PC-9 (cell line): ENCODE results near the gene PIK3R5. TPM values are rescaled to one million over a fixed set of nuclear protein-coding genes. Genes with fewer than 3 reads are reported as not detected.

Experiments
- BruUV-seq: library from RNA; stranded (reverse); fragments of 400-500 nt; replicated peaks from 2 replicates; lab custom pipeline; 2021; lab: Mats Ljungman, UMichigan
- CTCF ChIA-PET: fragments of 300-600 bp; sonication (Branson Sonifier 250); formaldehyde crosslinking; loops from one replicate; lab custom pipeline; 2022; ENCODE audit warnings: antibody characterized with exemption; lab: Charles Lee
- POLR2A ChIA-PET: fragments of 300-600 bp; sonication (Branson Sonifier 250); formaldehyde crosslinking; loops from one replicate; lab custom pipeline; 2022; ENCODE audit warnings: antibody characterized with exemption; ENCODE audit not compliant: unreplicated experiment; lab: Charles Lee
- DNase-seq, 2 experiments: peaks; one replicate each; pipeline versions ENCODE4 v3.0.0 to v3.0.0-alpha.2; 2015 to 2022; ENCODE audit warnings: mixed read lengths in 1 of 2
- H2AFZ ChIP-seq: fragments of 200-600 bp; sonication (generic); 2 replicates; pipeline ENCODE4 v1.8.1; 2017; ENCODE audit warnings: antibody characterized with exemption
- H3F3A ChIP-seq: fragments of 200-600 bp; sonication (generic); 2 replicates; pipeline ENCODE4 v1.8.1; 2017; ENCODE audit warnings: antibody characterized with exemption, mild to moderate bottlenecking, low read depth; ENCODE audit not compliant: insufficient read depth
- H3K27ac ChIP-seq: fragments of 200-600 bp; sonication (generic); 2 replicates; pipeline ENCODE4 v1.6.1; 2016; ENCODE audit warnings: mixed run types
- H3K27me3 ChIP-seq: fragments of 200-600 bp; sonication (generic); 2 replicates; pipeline ENCODE4 v1.6.1; 2016; ENCODE audit warnings: low read depth, mixed run types; ENCODE audit not compliant: insufficient read depth
- H3K36me3 ChIP-seq: fragments of 200-600 bp; sonication (generic); 2 replicates; pipeline ENCODE4 v1.6.1; 2016; ENCODE audit warnings: low read depth, mixed run types
- H3K4me1 ChIP-seq: fragments of 200-600 bp; sonication (generic); replicated peaks from 2 replicates; pipeline ENCODE4 v1.6.1; 2016; ENCODE audit warnings: mixed run types; ENCODE audit not compliant: insufficient read depth
- H3K4me2 ChIP-seq: fragments of 200-600 bp; sonication (generic); 2 replicates; pipeline ENCODE4 v1.6.1; 2017; ENCODE audit warnings: mixed run types
- H3K4me3 ChIP-seq: fragments of 200-600 bp; sonication (generic); 2 replicates; pipeline ENCODE4 v1.6.1; 2016; ENCODE audit warnings: mixed run types
- H3K79me2 ChIP-seq: fragments of 200-600 bp; sonication (generic); 2 replicates; pipeline ENCODE4 v1.6.1; 2017; ENCODE audit warnings: low read depth, mixed run types
- H3K9me2 ChIP-seq: fragments of 200-600 bp; sonication (generic); 2 replicates; pipeline ENCODE4 v1.8.1; 2017; ENCODE audit warnings: mild to moderate bottlenecking; ENCODE audit not compliant: insufficient read depth
- H3K9me3 ChIP-seq: fragments of 200-600 bp; sonication (generic); 2 replicates; pipeline ENCODE4 v1.8.1; 2016; ENCODE audit warnings: low read depth; ENCODE audit not compliant: insufficient read depth
- H4K20me1 ChIP-seq: fragments of 200-600 bp; sonication (generic); 2 replicates; pipeline ENCODE4 v1.8.1; 2017; ENCODE audit not compliant: insufficient read depth
- EZH2 ChIP-seq: fragments of 200-600 bp; sonication (generic); IDR thresholded peaks from 2 replicates; pipeline ENCODE4 v1.8.0; 2017; ENCODE audit warnings: antibody characterized with exemption, low read depth
- intact Hi-C: fragments of 100-400 bp; cut with micrococcal nuclease; formaldehyde crosslinking; loops from one replicate; pipeline ENCODE4 v1.10.0; 2022; ENCODE audit not compliant: unreplicated experiment
- total RNA-seq: library from RNA; stranded (reverse); gene quantifications from 2 replicates; pipeline ENCODE4 v1.2.3, GENCODE V29; 2021
- TF ChIP-seq, protein P1 (sequence below): fragments of 200-600 bp; sonication (generic); conservative IDR thresholded peaks from 2 replicates; pipeline ENCODE4 v1.6.1; 2017; ENCODE audit warnings: mixed run types, antibody characterized with exemption, mild to moderate bottlenecking, moderate library complexity

Gene PIK3R5
- total RNA-seq, 1 experiment from 2014 or later, result not detected

DNA sequence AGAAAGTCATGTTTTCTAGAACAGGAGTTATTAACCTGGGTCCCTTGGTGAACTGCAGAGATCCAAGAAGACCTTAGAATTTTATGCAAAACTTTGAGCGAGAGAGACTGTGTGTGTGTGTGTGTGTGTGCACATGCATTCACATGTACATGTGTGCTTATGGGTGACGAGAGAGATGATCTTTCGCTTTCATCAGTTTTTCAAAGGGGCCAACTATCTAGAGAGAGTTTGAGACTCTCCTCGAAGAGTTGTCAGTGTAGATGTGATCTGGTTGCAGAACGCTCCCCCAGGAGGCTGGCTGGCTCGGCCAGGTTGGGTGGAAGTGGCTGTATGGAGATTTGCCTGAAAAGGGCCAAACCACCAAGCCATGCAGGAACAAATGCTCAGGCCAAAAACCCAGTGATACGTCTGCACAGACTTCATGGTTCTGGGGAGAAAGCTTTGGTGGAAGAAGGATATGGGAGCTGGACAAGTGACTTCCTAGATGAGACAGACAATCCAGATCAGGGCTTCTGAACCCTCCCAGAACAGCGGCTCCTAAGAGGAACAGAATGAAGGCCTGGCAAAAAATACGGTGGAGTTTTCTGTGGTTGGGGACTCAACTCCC lies 6.1 kb downstream of the PIK3R5 start:
- Histone ChIP-seq H3K4me3 (no peak overlapping the region), H3K9me3 (no peaks in the 10 kb centered on the region), H3F3A (no peaks in the 10 kb centered on the region), H3K27ac (no peak overlapping the region), H3K9me2 (no peaks in the 10 kb centered on the region), H3K79me2 (no peaks in the 10 kb centered on the region), H3K36me3 (no peaks in the 10 kb centered on the region), H2AFZ (no peak overlapping the region), H3K27me3 (peaks cover 49% of the 10 kb centered on the region), H3K4me1 (no peaks in the 10 kb centered on the region), H4K20me1 (no peaks in the 10 kb centered on the region), H3K4me2 (no peak overlapping the region)
- intact Hi-C loops, result loop anchor here (1.0 kb wide), 1 partner anchor 18 kb away; no protein-coding TSS in a partner anchor
- TF ChIP-seq EZH2, result no peak
- TF ChIP-seq, protein P1, sequence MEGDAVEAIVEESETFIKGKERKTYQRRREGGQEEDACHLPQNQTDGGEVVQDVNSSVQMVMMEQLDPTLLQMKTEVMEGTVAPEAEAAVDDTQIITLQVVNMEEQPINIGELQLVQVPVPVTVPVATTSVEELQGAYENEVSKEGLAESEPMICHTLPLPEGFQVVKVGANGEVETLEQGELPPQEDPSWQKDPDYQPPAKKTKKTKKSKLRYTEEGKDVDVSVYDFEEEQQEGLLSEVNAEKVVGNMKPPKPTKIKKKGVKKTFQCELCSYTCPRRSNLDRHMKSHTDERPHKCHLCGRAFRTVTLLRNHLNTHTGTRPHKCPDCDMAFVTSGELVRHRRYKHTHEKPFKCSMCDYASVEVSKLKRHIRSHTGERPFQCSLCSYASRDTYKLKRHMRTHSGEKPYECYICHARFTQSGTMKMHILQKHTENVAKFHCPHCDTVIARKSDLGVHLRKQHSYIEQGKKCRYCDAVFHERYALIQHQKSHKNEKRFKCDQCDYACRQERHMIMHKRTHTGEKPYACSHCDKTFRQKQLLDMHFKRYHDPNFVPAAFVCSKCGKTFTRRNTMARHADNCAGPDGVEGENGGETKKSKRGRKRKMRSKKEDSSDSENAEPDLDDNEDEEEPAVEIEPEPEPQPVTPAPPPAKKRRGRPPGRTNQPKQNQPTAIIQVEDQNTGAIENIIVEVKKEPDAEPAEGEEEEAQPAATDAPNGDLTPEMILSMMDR, result no peak
- ChIA-PET CTCF (interaction anchor here (0.6 kb wide), 1 partner anchor 570 kb away, joined by 3 read pairs; no protein-coding TSS in a partner anchor), POLR2A (no interaction called here)
- DNase-seq, result no peak
- BruUV-seq, result no TSS peak

DNA sequence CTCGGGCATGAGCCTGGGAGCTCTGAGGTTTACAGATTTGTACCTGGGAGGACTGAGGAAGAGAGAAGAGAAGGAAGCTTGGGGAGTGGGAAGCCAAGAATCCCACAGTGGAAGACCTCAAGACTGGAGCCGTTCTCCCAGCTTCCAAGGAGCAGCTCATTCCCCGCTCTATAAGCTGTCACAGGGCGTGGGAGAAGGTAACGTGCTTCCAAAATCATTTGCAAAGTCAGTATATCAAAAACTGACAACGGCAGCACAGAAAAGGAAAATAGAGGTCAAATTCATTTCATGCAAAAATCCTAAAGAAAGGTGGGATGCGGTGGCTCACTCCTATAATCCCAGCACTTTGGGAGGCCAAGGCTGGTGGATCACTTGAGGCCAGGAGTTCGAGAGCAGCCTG lies 7.8 kb downstream of the PIK3R5 start:
- Histone ChIP-seq H3K4me3 (no peak overlapping the region), H3K9me3 (no peaks in the 10 kb centered on the region), H3K27ac (no peak overlapping the region), H3K79me2 (no peaks in the 10 kb centered on the region), H3K27me3 (peaks cover 58% of the 10 kb centered on the region), H3K9me2 (no peaks in the 10 kb centered on the region), H3K4me2 (no peak overlapping the region), H3F3A (no peaks in the 10 kb centered on the region), H3K36me3 (no peaks in the 10 kb centered on the region), H2AFZ (no peak overlapping the region), H3K4me1 (no peaks in the 10 kb centered on the region), H4K20me1 (no peaks in the 10 kb centered on the region)
- ChIA-PET POLR2A (interaction anchor here (0.6 kb wide), 1 partner anchor 484 kb away, joined by 26 read pairs; no protein-coding TSS in a partner anchor), CTCF (no interaction called here)
- DNase-seq, result no peak
- BruUV-seq, result no TSS peak
- intact Hi-C loops, result no loop called here
- TF ChIP-seq, protein P1, result no peak
- TF ChIP-seq EZH2, result no peak

DNA sequence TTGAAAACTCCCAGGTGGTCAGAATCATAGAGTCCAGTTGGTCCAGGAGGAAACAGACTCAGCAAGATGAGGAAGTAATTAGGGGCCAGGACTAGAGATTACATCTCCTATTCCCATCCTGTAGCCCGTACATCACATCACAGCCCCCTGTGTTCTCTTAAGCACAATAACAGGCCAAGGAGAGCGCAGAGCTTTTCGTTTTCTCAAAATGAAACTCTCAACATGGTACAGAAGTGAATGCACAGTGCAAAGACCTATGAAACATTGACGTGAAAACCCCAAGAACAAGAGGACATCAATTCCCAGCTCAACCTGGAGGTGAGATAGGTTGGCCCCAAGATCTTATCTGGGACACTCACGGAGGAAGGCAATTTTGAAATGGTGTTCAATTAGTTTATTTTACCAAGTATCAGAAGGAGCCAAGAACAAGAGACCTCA lies 9.0 kb downstream of the PIK3R5 start:
- no peaks in the 10 kb centered on the region for H3K79me2 ChIP-seq
- H3K27me3 ChIP-seq, result peaks cover 58% of the 10 kb centered on the region
- no peaks in the 10 kb centered on the region for H3K9me3 ChIP-seq
- no peak for DNase-seq
- CTCF ChIA-PET, result no interaction called here
- no peak overlapping the region for H3K4me2 ChIP-seq
- POLR2A ChIA-PET, result interaction anchor here (0.7 kb wide), 1 partner anchor 855 kb away, joined by 4 read pairs; no protein-coding TSS in a partner anchor
- intact Hi-C loops, result no loop called here
- H3K4me3 ChIP-seq, result no peak overlapping the region
- H3K4me1 ChIP-seq, result no peaks in the 10 kb centered on the region
- no peak overlapping the region for H3K27ac ChIP-seq
- no peak for TF ChIP-seq EZH2
- TF ChIP-seq, protein P1, result no peak
- no TSS peak for BruUV-seq
- no peaks in the 10 kb centered on the region for H3K36me3 ChIP-seq
- H2AFZ ChIP-seq, result no peak overlapping the region
- no peaks in the 10 kb centered on the region for H4K20me1 ChIP-seq
- no peaks in the 10 kb centered on the region for H3K9me2 ChIP-seq
- H3F3A ChIP-seq, result no peaks in the 10 kb centered on the region
